OCI-M1 (cell line): ENCODE results near the gene POU2F1.
A peak's percentile ranks its signal among the peaks of the same experiment; 100 is the strongest.

Experiments used
- DNase-seq: peaks from one replicate; lab custom pipeline; 2025; lab: John Stamatoyannopoulos, UW

Gene POU2F1

GRCh38 chr1:167423684-167424619 is 203.3 kb downstream of the POU2F1 start:
- no peak for DNase-seq

DNA sequence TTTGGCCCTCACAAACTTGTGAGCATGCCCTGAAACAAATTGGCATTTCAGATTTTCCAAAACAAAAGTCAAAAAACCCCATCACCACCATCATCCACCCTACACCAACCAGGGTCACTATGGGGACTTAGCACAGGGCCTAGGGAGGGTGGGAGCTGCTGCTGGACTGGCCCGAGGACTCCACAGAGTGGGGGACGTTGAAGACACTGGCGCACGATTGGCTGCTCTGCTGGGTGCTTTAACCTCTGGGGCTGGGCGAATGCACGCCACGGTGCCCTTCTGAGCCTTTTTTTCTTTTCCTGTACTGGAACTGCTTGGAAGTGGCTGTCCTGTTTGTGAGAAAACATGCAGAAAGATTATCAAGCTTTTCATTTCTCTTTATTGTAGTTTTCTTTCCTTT is 204.8 kb downstream of the POU2F1 start:
- DNase-seq: no peak

DNA sequence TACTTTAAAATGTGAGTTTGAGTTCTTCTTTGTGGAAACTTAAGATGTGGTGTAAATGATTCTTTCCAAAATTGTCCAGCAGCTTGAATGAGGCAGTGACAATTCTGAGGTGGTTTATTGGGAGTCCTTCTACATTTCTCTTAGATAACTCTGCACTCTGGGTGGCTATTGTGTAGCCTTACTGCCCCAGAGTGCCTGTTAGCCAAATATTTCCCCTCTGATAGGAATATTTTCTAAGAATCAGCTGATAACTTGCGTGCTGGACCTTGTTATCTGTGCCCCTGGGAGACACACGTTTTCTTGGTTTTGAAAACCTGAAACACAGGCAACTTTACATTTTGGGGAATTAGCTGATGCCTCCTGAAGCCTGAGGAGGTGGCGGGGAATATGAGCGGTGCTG is 206.0 kb downstream of the POU2F1 start:
- peak; percentile 53 for DNase-seq

DNA sequence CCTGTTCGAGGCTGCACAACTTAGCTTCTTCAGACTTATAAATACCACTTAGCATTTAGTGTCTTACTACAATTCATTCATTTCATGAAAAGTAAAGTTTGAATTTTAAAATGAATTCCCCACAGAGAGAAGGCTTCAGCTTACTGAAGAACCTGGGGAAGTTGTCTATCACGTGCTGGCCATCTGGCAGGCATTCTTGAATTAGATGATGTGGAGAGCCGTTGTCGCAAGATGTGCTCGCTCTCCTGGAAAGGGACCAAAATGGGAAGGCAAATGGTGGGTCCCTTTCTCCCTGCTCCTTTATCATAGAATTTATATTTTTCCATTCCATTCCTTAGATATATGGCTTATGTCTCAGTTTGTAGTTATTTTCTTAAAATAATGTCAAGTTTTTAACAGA is 207.2 kb downstream of the POU2F1 start:
- DNase-seq: no peak

DNA sequence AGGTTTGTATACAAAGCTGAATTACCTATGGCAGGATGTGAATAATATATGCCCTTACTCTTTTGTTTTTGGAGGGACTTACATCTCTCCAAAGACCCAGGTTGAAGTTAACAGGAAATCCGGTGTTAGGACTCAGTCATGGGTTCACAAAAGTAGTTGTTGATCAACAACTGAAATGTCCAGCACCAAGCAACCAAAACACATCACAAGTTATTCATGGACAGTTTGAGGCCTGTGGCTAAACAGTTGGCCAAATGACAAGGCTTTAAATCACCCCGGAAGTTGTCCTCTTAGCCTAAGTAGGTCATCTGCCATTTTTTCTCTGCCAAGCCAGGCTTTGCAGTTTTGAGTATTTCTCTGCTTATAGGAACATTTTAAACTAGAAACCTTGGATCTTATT is 207.7 kb downstream of the POU2F1 start:
- peak; percentile 42 for DNase-seq

DNA sequence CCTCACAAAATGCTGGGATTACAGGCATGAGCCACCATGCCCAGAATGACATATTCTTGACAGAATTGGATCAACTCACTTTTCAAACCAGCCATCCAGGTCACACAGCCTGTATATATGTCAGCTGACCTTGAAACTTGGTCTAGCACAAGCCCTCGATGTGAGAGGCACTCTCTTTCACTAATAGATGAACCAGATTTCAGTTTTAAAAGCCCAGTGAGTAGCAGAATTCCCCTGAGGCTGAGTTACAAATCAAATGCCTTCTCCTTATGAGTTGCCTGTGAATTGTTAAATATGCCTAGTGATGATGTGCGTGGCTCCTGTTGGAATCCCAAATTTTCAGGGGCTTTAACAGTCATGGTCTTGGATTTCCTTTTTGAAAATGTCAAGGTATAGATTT is 208.9 kb downstream of the POU2F1 start:
- DNase-seq: no peak

DNA sequence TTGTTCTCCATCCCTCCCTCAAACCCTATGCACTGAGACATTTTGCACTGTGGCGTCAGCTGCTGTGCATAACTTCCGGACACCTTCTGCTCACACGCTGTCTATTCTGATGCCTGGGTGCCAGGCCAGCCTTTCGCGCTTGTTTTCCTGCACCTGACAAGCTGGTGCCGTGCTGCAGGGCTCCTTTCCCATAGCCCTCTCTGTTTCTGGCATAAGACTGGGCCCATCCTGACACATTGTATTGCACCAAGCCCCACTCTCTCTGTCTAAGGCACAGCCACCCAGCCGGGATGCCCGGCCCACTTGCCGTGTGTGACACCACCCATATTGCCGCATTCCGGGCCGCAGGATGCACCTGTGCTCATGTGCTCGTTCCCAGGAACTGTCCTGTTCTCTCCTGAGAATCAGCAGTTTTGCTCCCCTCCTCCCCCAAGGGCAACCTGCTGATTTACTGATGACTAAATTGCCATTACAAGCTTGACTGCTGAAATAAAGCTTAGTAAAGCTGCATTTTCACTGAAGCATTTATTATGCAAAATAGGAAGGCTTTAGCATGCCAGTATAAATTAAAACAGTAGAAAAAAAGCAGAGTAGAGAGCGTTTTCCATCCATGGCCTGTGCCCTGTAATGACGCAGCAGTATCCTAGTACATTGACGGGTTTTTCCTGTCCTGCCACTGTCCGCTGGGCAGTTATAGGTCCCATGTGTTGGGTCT is 209.6 kb downstream of the POU2F1 start:
- DNase-seq: no peak

DNA sequence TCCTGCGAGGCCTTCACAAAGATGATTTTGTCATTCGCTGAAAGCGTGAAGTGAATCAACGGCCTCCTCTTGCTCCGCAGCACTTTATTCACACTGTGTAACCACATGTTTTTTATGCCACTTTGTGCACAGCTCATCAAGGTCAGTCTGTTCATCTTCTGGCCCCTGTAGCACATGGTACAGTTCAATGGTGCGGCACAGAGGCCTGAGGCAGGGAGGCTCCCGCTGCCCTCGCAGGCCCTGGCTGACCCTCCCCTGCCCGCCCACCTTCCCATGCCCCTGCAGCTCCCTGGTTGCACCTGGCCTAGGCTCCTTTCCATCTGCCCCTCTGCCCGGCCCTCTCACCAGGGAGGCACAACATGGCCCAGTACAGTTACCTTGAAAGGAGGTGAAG is 210.2 kb downstream of the POU2F1 start:
- no peak for DNase-seq

DNA sequence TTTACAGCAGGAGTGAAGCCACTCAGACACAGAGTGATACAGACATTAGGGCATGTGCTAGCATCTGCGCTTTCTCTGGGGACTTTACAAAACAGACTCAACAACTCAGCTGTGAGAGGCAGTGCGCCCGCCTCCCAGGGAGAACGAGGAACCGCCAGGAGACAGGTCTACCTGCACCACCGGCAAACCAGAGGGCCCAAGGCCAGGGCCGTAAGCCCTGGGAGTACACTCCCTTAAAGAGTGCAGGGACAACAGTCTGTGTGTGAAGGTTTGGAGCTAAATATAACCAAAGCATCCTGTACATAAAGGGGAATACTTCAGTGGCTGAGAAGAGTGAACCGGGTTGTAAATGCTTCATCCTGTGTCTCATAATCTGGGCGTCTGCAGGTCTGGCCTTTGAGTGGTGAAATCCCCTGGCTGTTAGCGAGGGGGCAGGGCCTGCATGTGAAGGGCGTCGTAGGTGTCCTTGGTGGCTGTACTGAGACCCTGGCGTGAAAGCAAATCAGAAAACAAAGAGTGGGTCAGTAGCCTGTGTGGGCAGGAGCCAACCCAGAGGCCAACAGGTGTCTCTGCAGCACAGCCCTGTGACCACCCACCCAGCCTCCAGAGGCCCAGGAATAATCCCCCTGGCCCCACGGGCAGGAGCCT is 210.7 kb downstream of the POU2F1 start:
- no peak for DNase-seq

DNA sequence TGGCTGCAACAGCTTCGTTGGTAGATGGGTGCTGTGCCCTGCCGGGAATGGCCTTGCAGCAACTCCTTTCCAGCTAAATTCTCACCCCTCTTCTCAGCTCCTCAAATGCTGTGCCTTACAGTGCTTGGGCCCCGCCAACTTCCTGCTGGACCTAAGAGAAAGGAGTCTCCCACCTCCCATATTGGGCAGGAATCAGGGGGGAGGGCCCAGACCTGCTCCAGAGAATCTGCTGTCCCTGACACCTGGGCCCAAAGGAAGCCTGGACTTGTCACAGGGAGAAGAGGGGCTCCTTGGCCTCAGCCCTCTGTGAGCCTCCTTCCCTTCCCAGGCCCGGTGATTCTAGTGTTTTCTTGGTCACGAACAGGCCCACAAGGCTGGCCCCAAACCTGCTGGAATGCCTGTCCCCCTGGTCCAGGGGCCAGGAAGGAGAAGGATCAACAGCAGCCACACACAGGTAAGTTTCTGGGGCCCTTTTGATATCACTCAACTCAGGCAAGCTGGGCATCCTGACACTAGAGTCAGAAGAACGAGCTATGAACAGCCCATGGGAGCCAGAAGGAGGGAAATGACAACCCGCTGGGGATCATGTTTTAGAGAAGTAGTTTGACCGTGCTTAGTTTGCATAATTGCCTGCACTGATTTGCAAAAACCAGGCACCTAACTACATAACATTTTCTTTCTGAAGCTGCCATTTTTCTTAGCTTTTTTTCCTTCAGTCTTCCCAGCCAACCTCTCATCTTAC is 211.4 kb downstream of the POU2F1 start:
- no peak for DNase-seq

- DNase-seq: no peak
These were observed 212.1 kb downstream of the POU2F1 start for GRCh38 chr1:167432780-167433179.

DNA sequence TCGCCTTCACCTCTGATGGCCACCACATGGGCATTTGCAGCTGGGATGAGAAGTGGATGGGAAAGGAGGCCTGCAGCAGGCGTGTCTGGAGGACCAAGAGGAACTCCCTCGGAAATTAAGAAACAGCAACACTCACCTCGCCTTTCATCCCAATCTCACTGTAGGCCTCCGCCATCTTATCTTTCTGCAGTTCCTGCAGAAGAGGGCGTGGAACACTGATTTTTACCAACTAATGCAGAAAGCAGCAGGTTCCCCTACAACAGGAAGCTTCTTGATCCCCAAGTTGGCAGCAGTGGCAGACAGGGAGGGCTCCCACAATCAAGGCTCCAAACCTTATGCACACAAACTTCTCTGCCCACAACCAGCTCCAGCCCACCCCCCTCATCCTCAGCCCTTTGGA is 213.2 kb downstream of the POU2F1 start:
- DNase-seq: no peak

- no peak for DNase-seq
These were observed 213.6 kb downstream of the POU2F1 start for GRCh38 chr1:167434306-167434705.

DNA sequence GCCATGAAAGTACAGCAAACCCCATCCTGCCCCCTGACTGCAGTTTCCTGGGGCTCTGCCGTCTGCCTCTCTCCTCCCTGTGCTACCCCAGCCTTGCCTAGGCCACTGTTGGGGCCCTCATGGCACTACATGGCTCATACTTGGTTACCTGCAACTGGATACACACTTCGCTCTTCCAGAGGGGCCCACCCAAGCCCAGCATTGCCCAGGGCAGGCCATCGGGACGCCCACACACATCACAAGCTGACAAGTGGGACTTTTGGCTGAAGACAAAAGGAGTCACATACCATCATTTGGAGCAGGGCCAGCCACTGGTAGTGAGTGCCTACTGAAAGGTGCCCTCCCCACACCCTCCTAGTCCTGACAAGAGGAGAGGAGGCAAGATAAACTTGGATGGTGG is 214.8 kb downstream of the POU2F1 start:
- no peak for DNase-seq

DNA sequence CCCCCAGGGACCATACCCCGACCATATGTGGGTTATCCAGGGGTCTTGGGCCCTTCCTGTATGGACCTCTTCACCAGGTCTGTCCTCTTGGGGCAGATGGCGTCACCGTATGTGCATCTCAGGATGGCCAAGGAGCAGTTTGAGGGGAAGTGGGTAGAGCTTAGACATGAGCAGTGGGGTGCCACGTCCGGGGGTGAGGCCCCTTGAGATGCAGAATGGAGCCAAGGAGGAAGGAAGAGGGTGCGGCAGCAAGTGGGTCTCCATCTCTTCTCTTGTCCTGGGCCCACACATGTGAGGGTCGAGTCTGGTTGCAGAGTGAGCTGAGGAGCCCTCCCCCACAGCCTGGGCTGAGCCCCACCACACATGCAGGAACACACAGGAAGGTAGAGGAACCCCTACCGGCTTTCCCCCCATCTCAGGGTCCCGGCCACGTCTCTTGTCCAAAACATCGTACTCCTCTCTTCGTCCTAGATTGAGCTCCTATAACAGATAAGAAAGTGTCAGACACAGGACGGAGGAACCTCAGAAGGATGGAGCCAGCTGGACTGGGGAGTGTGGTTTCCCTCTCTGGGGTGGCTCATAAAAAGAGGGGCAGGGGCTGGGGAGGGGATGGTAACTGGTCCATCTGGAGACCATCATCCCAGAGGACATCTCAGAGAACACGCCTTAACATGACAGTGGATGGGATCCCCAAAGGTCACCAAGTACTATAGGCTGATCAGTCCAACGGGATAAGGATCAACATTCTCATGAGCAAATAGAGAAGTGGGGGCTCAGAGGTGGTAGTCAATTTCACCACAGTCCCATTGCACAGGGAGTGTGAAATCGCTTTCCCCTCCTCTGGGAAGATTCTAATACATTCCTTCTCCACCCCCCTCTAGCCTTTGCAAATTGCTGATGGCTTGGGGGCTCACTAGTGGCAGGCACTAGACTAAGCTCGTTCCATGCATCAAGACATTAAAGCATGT is 217.8 kb downstream of the POU2F1 start:
- DNase-seq: no peak

DNA sequence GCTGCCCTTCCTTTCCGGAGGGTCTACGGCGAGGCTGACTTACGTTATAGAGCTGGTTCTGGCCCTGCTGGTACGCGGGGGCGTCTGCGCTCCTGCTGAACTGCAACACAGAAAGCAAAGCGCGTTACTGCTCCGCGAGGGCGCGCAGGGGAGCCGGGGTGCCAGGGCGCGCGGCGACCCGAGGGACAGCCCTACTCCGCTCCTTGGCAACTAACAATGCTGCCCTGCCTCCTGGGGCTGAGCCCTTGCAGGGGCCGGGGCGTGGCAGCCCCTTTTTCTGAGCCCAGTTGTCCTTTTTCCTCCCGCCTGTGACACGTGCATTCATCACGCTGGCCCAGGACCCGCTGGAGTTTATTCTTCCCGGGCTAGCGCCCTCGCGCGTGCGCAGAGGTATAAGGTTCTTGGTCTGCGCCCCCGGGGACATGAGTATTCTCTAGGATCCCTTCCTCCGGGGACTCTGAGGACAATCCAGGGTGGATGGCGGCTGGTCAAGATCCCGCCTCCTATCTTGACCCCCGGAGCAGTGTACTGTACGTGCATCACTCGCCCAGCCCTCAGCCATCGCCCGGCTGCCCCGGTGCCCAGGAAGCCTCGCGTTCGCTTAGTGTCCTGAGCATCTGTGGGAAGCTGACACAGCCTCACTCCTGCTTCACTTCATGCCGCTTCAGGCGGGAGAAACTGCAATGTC is 218.8 kb downstream of the POU2F1 start:
- DNase-seq: peak; percentile 56

DNA sequence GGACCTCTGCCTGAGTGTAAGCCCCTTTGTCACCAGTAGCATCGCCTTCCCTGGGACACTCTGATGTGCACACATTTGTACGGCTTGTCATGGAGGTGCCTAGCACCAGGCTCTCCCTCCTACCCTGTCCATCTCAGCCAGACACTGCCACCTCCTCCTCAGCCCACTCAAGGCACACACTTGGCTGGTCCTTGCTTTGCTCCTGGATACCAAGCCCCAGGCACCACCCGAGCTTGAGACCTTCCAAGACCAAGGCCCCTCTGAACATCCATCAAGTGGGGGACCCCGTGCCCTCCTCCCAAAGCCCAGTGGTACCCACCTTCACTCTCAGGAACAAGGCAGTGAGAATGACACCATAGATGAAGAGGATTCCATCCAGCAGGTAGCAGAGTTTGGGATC is 219.7 kb downstream of the POU2F1 start:
- DNase-seq: no peak

- DNase-seq: no peak
These were observed 220.1 kb downstream of the POU2F1 start for GRCh38 chr1:167440776-167441175.

GRCh38 chr1:167441222-167441621 is 220.5 kb downstream of the POU2F1 start:
- no peak for DNase-seq

DNA sequence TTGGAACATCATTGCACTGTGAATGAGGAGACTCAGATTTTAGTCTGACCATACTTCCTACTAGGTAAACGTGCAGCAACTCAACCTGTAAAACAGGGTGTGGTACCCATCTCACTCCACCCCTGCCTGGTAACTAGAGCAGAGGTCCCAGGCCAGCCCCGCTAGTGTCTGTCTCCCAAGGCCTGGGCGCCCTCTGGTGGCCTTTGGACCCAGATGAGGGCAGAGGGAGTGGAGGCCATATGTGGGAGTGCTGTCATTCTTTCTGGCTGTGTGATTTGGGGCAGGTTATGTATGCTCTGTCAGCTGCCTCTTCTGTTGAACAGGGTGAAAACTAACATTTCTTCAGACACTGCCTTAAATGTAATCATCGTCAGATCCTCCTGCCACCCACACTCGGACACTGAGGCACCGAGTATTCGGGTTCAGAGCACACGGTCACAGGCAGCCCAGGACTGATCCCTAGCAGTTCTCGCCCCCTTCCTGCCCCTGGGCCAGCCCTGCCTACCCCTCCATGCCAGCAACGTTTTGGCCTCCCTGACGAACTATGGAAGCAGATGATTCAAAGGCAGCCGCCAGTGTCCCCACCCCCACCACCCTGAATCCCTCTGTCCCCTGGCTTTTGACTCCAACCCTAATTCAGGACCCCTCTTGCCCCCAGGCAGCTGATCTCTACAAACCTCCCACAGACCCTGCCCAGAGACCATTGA is 221.6 kb downstream of the POU2F1 start:
- peak; percentile 94 for DNase-seq
